Glutamatergic neuron (in vitro differentiated cells): ENCODE measurements around the gene RPAP3. TPM values are rescaled to one million over a fixed set of nuclear protein-coding genes. Genes with fewer than 3 reads are reported as not detected.

Experiments
- DNase-seq: peaks from one replicate; pipeline ENCODE4 v3.0.0; 2022
- H3K27ac Mint-ChIP-seq: one replicate; pipeline ENCODE4 v1.8.0; 2020; ENCODE audit warnings: mild to moderate bottlenecking, mixed read lengths, inconsistent platforms; ENCODE audit not compliant: unreplicated experiment
- H3K27me3 Mint-ChIP-seq: one replicate; pipeline ENCODE4 v1.8.0; 2020; ENCODE audit warnings: mild to moderate bottlenecking, moderate library complexity, mixed read lengths, inconsistent platforms; ENCODE audit not compliant: unreplicated experiment
- H3K36me3 Mint-ChIP-seq: one replicate; pipeline ENCODE4 v1.8.0; 2020; ENCODE audit warnings: mild to moderate bottlenecking, mixed read lengths, inconsistent platforms; ENCODE audit not compliant: unreplicated experiment
- H3K4me1 Mint-ChIP-seq: one replicate; pipeline ENCODE4 v1.8.0; 2020; ENCODE audit warnings: mild to moderate bottlenecking, low read depth, mixed read lengths, inconsistent platforms; ENCODE audit not compliant: unreplicated experiment
- H3K4me3 Mint-ChIP-seq: one replicate; pipeline ENCODE4 v1.8.0; 2020; ENCODE audit warnings: mild to moderate bottlenecking, mixed read lengths, inconsistent platforms; ENCODE audit not compliant: unreplicated experiment
- H3K9me3 Mint-ChIP-seq: one replicate; pipeline ENCODE4 v1.8.0; 2020; ENCODE audit warnings: mild to moderate bottlenecking, moderate library complexity, mixed read lengths, inconsistent platforms; ENCODE audit not compliant: unreplicated experiment
- total RNA-seq: library from RNA; stranded (reverse); fragmentation: NEBNext Ultra II Directional; extraction: Animal tissue kit (Norgen Biotek cat#: 25700); gene quantifications from one replicate; pipeline ENCODE4 v1.2.1, GENCODE V29; 2021; ENCODE audit not compliant: unreplicated experiment
- TF ChIP-seq, protein P1 (sequence below): fragments of 200-600 bp; sonication (generic); IDR thresholded peaks from one replicate; pipeline ENCODE4 v1.5.0; 2021; ENCODE audit not compliant: partially characterized antibody, unreplicated experiment

RPAP3 gene
- total RNA-seq, 1 donor from 2014 or later = 29.5 TPM

DNA sequence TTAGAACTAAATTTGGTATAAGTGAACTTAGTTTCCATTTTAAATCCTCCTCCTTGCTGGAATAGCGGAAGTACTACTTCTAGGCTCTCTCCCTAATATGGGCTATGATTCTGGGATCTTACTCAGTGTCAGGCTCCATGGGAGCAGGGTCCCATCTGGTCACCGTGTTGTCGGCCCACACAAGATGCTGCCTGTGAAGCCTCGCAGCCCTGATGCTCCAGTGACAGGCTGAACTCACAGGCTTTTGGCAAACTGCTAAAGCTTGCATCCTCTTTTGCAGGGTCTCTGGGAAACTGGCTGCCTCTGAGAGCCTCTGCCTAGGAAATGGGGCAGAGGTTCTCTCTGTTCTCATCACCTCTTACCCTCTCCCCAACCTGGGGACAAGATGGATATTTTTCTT, 88.4 kb downstream of the RPAP3 start:
- H3K27ac Mint-ChIP-seq = no peak overlapping the region
- H3K4me1 Mint-ChIP-seq = peaks cover 4% of the 10 kb centered on the region
- no peak overlapping the region for H3K4me3 Mint-ChIP-seq
- peaks cover 7% of the 10 kb centered on the region for H3K9me3 Mint-ChIP-seq
- H3K27me3 Mint-ChIP-seq = no peaks in the 10 kb centered on the region
- peaks cover 18% of the 10 kb centered on the region for H3K36me3 Mint-ChIP-seq
- TF ChIP-seq, protein P1, sequence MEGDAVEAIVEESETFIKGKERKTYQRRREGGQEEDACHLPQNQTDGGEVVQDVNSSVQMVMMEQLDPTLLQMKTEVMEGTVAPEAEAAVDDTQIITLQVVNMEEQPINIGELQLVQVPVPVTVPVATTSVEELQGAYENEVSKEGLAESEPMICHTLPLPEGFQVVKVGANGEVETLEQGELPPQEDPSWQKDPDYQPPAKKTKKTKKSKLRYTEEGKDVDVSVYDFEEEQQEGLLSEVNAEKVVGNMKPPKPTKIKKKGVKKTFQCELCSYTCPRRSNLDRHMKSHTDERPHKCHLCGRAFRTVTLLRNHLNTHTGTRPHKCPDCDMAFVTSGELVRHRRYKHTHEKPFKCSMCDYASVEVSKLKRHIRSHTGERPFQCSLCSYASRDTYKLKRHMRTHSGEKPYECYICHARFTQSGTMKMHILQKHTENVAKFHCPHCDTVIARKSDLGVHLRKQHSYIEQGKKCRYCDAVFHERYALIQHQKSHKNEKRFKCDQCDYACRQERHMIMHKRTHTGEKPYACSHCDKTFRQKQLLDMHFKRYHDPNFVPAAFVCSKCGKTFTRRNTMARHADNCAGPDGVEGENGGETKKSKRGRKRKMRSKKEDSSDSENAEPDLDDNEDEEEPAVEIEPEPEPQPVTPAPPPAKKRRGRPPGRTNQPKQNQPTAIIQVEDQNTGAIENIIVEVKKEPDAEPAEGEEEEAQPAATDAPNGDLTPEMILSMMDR = no peak
- peak; percentile 23 for DNase-seq

DNA sequence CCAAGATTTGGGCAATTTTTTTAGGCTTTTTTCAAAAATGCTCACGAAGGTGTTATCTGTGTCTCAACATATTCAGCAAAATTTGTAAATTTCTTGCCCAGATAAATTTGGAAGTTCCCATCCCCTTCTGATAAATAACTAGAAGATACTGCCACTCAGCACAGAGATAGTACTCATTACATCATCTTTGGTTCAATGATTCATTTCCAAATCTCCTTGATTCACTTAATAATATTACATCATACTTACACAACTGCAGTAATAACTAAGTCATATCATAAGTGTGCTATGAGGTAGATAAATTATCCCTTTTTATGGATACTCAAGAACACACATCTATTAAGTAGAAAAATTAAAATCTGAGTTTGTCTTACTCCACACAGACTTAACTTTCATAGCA, 89.4 kb downstream of the RPAP3 start:
- Mint-ChIP-seq H3K9me3 (peaks cover 11% of the 10 kb centered on the region), H3K4me3 (no peak overlapping the region), H3K27ac (no peak overlapping the region), H3K27me3 (no peaks in the 10 kb centered on the region), H3K4me1 (peaks cover 4% of the 10 kb centered on the region), H3K36me3 (peaks cover 27% of the 10 kb centered on the region)
- TF ChIP-seq, protein P1 = no peak
- DNase-seq = no peak

DNA sequence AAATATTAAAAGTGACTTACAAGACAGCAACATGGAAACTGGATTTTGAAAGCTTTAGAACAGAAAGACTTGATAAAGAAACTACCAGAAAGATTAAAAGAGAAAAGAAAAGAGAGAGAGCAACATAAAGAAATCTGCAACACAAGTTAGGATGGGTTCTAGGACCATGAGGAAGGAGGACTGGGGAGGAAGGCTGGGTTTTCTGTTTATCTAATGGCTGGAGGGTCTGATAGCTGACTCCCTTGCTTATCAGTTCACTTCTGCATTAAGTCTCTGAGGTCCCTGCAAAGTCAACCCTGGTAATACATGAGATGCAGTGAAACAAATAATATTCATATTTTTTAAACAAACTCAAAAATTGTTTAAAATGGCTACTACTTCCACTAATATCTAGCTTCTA, 90.1 kb downstream of the RPAP3 start:
- no peak for DNase-seq
- peaks cover 11% of the 10 kb centered on the region for H3K9me3 Mint-ChIP-seq
- no peaks in the 10 kb centered on the region for H3K27me3 Mint-ChIP-seq
- peaks cover 30% of the 10 kb centered on the region for H3K36me3 Mint-ChIP-seq
- peaks cover 4% of the 10 kb centered on the region for H3K4me1 Mint-ChIP-seq
- no peak overlapping the region for H3K4me3 Mint-ChIP-seq
- no peak overlapping the region for H3K27ac Mint-ChIP-seq
- TF ChIP-seq, protein P1 = no peak

DNA sequence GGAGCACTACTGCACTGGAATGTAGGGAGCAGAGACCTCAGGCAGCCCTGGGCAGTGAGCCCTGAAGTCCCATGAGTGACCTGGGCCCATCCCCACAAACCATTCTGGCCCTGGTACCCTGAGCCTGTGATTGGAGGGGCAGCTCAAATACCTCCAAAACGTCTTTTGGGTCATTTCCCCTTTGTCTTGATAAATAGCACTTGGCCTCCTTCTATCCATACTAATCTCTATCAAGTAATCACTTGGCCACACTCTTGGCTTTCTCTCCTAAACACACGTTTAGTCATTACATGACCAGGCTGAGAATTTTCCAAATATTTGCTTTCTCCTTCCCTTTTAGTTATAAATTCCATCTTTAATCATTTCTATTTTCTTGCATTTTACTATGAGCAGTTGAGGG, 91.3 kb downstream of the RPAP3 start:
- no peaks in the 10 kb centered on the region for H3K27me3 Mint-ChIP-seq
- no peak for DNase-seq
- peaks cover 36% of the 10 kb centered on the region for H3K36me3 Mint-ChIP-seq
- TF ChIP-seq, protein P1 = no peak
- H3K4me1 Mint-ChIP-seq = peaks cover 4% of the 10 kb centered on the region
- H3K4me3 Mint-ChIP-seq = no peak overlapping the region
- peaks cover 11% of the 10 kb centered on the region for H3K9me3 Mint-ChIP-seq
- no peak overlapping the region for H3K27ac Mint-ChIP-seq

DNA sequence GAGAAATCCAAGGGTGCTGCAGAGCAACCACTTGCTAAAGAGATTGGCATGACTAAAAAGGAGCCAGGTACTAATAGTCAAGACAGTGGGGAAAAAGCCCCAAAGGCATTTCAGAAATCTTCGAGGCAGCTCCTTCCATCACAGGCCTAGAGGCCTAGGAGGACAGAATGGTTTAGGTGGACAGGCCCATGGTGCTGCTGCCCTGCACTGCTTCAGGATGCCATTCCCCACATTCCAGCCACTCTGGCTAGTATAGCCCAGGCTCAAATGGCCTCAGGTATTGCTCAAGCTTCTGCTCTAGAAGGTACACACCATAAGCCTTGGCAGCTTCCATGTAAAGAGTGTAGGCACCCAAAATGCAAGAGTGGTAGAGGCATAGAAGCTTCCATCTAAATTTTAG, 92.9 kb downstream of the RPAP3 start:
- TF ChIP-seq, protein P1 = no peak
- peaks cover 13% of the 10 kb centered on the region for H3K9me3 Mint-ChIP-seq
- no peak for DNase-seq

More for the DNA sequence above, 92.9 kb downstream of the RPAP3 start:
- Mint-ChIP-seq H3K36me3 (peaks cover 32% of the 10 kb centered on the region), H3K27ac (no peak overlapping the region), H3K27me3 (no peaks in the 10 kb centered on the region), H3K4me3 (no peak overlapping the region), H3K4me1 (peaks cover 4% of the 10 kb centered on the region)
